Activated CD4-positive, CD25-positive, alpha-beta regulatory T cell treated with anti-CD3 and anti-CD28 coated beads, Interleukin-2, amount 50 U/mL, for 24 hours (primary cell): ENCODE measurements around the gene PRMT2.

Experiments
- ATAC-seq, 2 donors: fragments of 150-1000 bp; cut with Tn5 transposase; one replicate each; pipeline ENCODE4 v1.10.0; 2021; ENCODE audit warnings: mild to moderate bottlenecking in 1 of 2, moderate library complexity in 1 of 2

PRMT2 gene

DNA sequence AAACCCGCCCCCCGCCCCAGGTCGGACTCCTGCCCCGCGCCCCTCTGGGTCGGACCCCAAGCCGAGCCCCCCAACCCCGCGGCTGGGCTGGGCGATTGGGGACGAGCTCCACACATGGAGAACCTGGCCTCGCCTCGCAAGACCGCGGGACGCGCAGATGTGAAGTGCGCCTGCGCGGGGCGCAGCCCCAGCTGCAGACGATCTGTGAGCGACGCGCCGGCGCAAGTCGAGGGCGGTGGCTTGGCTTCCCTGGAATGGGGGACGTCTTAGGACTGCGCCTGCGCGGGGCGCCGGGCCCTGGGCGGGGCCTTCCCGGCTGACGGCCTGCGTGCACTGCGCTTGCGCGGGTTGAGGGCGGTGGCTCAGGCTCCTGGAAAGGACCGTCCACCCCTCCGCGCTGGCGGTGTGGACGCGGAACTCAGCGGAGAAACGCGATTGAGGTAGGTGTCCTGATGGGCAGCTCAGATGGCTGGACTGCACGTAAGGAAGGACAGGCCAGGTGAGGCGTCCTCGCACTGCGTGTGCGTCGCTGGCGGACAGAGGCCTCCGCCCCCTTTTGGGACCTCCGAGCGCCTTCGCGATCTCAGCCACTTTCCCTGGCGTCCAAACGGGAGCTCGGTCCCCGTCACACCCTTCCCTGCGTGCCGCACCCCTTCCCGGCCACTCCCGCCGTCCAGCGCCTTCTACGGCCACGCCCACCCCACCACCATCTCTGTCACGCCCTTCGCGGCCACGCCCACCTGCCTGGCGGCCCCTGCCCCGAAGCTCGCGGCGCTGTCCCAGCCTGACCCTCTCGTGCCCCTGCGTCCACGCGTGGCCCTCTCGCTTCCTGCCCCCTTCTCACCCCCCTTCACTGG, at the start of gene PRMT2:
Gene PRMT2, plus strand, starts transcription at position 351 of the 857 bp plus-strand sequence. CDS start 1,278 bp downstream, outside the sequence.
- ATAC-seq, result peak; percentile 78 to 83

- ATAC-seq, result no peak
These were observed 41.2 kb upstream of the PRMT2 start for GRCh38 chr21:46594276-46594675.

GRCh38 chr21:46596201-46596600, 39.3 kb upstream of the PRMT2 start:
- ATAC-seq, result no peak

DNA sequence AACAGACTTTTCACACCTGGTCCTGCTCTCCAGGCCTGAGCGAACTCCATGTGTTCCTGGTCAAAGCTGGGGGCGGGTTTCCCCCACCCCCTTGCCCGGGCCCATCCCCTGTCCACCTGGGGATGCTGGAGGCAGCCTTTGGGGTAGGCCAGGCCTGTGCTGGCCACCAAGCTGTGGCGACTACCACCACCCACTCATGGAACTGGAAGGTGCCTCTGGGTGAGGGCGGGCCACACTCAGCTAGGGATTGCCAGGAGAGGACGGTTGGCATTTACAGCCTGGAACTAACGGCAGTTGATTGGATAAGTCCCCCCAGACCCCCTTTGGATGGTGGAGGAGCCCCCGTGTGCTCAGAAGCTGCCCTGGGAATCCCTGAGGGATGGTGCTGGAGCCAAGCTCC, 38.4 kb upstream of the PRMT2 start:
- ATAC-seq, result no peak

- ATAC-seq, result no peak
These were observed 37.6 kb upstream of the PRMT2 start for GRCh38 chr21:46597896-46598343.

- no peak for ATAC-seq
These were observed 36.6 kb upstream of the PRMT2 start for GRCh38 chr21:46598581-46599572.

- ATAC-seq, result no peak
These were observed 35.2 kb upstream of the PRMT2 start for GRCh38 chr21:46600305-46600704.

DNA sequence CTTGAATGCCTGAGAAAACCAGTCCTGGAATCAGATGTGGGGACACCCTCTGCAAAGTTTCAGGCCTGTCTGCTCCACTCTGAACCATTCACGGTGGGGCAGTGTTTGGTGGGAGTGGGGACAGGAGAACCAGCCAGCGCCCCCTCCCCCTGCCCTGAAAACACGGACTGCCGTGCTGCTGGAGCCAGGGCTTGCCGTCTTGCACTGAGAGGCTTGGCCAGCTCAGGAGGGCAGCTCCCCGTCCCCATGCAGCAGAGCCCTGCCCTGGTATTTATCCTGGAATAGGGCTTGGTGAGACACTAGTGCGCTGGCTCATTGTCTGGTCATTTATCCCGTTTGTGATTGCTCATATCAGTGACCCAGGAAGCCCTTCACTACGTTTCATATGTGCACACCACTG, 34.5 kb upstream of the PRMT2 start:
- ATAC-seq, result no peak

DNA sequence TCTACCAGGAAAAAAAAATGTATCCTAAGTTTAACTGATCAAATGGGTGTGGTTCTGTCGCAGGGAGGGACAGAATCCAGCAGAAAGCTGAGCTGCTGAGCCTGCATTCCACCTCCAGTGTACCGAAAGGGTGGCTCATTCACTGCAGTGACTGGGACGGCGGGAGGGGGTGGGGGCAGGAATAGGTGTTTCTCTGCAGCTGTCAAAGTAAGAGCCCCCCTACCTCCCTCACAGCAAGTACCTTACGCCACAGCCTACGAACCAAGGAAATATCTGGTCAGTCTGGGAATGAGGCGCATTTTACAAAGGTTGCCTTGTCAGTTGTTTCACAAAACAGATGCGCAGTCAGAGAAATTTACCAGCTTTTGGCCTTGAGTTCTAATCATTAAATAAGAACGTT, 32.2 kb upstream of the PRMT2 start:
- no peak for ATAC-seq

GRCh38 chr21:46604329-46604974, 31.0 kb upstream of the PRMT2 start:
- no peak for ATAC-seq

DNA sequence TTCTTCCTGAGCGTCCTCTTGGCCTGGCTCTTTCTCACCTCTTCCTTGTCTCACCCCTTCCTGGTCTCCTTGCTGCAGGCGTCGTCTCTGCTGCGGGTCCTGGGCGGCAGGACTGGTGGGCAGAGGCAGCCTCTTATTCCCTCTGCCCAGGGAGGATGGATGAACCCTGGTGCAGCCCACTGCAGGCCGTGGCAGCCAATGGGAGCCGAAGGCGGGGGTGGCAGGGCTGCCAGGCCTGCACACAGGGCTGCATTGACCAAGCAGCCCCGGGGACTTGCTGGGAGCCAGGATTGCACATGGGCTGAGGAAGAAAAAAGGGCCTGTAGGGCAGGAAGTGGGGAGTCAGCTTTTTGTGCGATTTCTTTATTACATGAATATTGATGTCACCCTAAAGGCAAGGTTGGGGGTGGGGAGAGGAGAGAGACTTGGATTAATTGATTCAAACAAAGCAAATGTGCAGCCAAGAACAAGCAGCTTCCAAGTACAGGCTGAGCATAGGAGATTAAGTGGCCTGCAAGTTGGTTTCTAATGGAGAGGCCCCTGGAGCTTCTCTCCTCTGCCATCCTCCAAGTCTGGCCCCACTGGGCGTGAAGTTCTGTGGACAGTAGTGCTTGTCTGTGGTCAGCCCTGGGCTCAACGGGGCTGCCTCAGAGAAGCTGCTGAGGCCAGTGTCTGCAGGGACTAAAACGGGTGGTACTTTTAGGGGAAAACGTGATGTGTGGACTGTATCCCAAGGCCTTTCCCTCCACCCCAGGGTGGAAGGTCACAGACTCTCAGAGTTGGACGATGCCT, 30.3 kb upstream of the PRMT2 start, which contains the start of gene S100B:
Gene S100B, minus strand, starts transcription at position 108 of the 792 bp plus-strand sequence. CDS start 2,667 bp downstream, outside the sequence.
- no peak for ATAC-seq

DNA sequence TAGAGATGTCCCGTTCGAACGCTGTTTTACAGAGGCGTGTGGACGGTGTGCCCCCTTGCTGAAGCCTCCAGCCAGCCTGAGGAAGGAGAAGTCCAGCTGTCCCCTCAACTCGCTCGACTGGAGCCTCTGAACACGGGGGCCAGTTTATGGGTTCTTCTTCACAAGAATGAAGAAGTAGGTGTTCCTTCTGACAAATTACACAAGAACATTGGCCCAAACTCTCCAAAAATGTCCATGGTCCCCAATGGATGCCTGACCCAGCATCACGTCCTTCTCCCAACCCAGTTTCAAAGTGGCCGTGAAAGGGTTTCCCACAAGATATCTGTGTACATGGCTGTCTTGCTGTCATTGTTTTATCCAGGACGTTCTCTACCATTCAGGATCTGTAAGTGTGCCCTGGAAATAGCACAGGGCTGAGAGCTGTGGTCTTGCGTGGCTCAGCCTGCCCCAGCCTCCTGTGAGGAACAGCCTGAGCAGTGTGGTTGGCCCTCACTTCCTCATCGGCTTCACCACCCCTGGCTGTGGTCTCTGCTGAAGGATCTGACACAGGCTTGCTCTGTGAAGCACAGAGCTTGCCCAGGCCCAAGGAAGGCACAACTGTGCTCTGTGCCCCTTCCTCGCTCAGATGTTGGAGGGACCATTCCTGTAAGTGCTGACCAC, 29.6 kb upstream of the PRMT2 start:
- peak; percentile 64 to 78 for ATAC-seq

- no peak for ATAC-seq
These were observed 29.1 kb upstream of the PRMT2 start for GRCh38 chr21:46606427-46606813.

GRCh38 chr21:46607636-46608035, 27.8 kb upstream of the PRMT2 start:
- ATAC-seq, result no peak

DNA sequence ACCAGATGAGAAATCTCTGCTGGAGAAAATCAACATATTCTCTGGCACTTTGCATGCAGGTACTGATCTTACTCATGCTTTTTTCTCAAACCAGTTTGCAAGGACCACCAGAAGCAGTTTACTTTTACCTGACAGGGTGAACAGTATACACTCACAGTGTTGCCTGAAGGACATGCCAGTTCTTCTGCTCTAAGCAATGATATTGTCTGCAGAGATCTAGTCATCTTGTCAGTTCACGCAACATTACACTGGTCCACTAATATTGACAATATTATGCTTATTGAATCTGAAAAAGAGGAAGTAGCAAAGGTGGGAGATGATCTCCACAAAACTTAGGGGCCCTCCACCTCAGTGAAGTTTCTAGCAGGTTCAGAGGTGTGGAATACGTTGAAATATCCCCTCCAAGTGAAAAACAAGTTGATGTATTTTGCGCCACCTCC, 26.8 kb upstream of the PRMT2 start:
- no peak for ATAC-seq

DNA sequence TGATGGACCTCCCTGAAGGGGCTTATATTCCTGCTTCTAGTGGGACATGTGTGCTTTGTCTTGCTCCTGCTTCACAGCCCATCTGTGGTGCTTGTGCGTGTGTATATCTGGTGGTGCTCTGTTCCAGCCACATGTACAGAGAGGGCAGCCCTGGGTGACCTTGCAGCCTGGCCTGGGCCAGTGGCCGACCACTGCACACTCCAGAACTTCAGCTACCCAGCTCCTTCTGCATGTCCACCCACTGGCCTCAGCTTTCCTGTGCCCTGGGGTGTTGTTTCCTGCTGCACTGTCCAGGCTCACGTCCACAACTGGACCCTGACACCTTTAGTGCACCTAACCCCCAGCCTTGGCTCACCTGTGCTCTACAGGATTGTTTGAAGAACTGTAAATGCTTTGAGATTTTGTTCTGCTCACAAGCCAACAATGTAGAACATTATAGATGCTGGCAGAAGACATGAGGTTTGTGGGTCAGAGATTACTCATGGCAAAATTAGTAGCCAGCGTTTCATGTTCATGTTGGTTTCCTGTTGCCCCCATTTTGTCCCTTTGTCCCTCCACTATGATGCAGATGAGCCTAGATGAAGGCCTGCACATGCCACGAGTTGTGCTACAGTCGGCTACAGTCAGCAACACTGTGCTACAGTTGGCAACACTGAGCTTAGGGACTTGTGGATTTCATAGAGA, 25.3 kb upstream of the PRMT2 start:
- no peak for ATAC-seq

DNA sequence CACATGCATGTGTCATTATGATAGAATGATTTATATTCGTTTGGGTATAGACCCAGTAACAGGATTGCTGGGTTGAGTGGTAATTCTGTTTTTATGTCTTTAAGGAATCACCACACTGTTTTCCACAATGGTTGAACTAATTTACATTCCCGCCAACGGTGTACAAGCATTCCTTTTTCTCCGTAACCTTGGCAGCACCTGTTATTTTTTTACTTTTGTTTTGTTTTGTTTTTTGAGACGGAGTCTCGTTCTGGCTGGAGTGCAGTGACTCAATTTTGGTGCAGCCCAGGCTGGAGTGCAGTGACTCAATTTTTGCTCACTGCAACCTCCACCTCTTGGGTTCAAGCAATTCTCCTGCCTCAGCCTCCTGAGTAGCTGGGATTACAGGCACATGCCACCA, 22.1 kb upstream of the PRMT2 start:
- no peak for ATAC-seq

GRCh38 chr21:46616050-46616449, 19.4 kb upstream of the PRMT2 start:
- ATAC-seq, result no peak

GRCh38 chr21:46616656-46617055, 18.8 kb upstream of the PRMT2 start:
- no peak for ATAC-seq

GRCh38 chr21:46617267-46618051, 18.0 kb upstream of the PRMT2 start:
- no peak for ATAC-seq
